Pancreas (tissue), 10 donors: ENCODE measurements around the gene IGFL1. TPM values are rescaled to one million over a fixed set of nuclear protein-coding genes. Genes with fewer than 3 reads are reported as not detected.

Experiments used
- ATAC-seq, 4 donors: fragments of 200-7000 bp; cut with Tn5 transposase; one replicate each; pipeline versions ENCODE4 v1.8.0 to v1.9.1; 2020; ENCODE audit warnings: mild to moderate bottlenecking in 4 of 4, moderate library complexity in 4 of 4
- DNase-seq, 6 donors: peaks; one replicate each; pipeline ENCODE4 v3.0.0-alpha.2; 2020
- FAIRE-seq: peaks from 2 replicates; lab custom pipeline; 2012; peaks lifted over from hg19 to GRCh38; lab: Jason Lieb, UNC
- H3K27ac ChIP-seq, 4 donors: fragments of 200-600 bp; sonication (generic); 1 replicate in 3 of 4; 2 replicates in 1 of 4; pipeline versions ENCODE4 v1.5.0 to v1.8.0; 2020
- H3K27me3 ChIP-seq, 4 donors: fragments of 200-600 bp; one replicate each; pipeline ENCODE4 v1.8.0; 2021
- H3K36me3 ChIP-seq, 3 donors: fragments of 200-600 bp; sonication (generic) in 1 of 3; one replicate each; pipeline versions ENCODE4 v1.5.0 to v1.8.0; 2020 to 2021
- H3K4me1 ChIP-seq, 3 donors: fragments of 200-600 bp; one replicate each; pipeline ENCODE4 v1.8.0; 2021
- H3K4me3 ChIP-seq, 4 donors: fragments of 200-600 bp; sonication (generic) in 2 of 4; one replicate each; pipeline versions ENCODE4 v1.5.0 to v1.8.0; 2020 to 2021
- H3K9me3 ChIP-seq, 4 donors: fragments of 200-600 bp; one replicate each; pipeline ENCODE4 v1.8.0; 2021
- CTCF ChIP-seq, 4 donors: fragments of 200-600 bp; sonication (generic) in 3 of 4; IDR thresholded peaks; one replicate each; pipeline versions ENCODE4 v1.5.0 to v1.8.0; 2021; ENCODE audit warnings: antibody characterized with exemption in 4 of 4
- WGBS, 2 donors: extraction: QIAGEN DNeasy Blood & Tissue Kit; methylation state at CpG; one replicate each; pipeline ENCODE4 v1.1.7; 2013; 5-methylcytosine and 5-hydroxymethylcytosine counted together
- intact Hi-C, 3 donors: fragments of 100-400 bp; cut with DNase I; formaldehyde crosslinking; loops; one replicate each; pipeline versions ENCODE4 v1.11.1 to v1.14.2; 2022
- polyA plus RNA-seq, 2 donors: library from polyadenylated mRNA; stranded (reverse); fragments of 200-250 nt; gene quantifications; one replicate each; pipeline ENCODE4 v1.2.3, GENCODE V29; 2013
- total RNA-seq, 6 donors: library from RNA; stranded (reverse); fragmentation: NEBNext Ultra II Directional in 4 of 6; extraction: Animal tissue kit (Norgen Biotek cat#: 25700) in 4 of 6; gene quantifications; one replicate each; pipeline versions ENCODE4 v1.2.1 to v1.2.4, GENCODE V29; 2021 to 2023
- donor health status: healthy with polysubstance abuse.
- donor health status: DM: no; HTN: no; CAD: no; lungs with moderate emphysema.
- donor health status: DM: no; HTN: no; CAD: no.
- donor health status: control.
- donor health status: control.
- donor health status: Bipolar disorder and iron deficiency.
- donor health status: DM: yes; HTN: yes; CAD: no.
- donor health status: DM: no; HTN: no; CAD: no.
- donor health status: DM: no; HTN: no; CAD: no.
- donor health status: DM: yes; HTN: yes; CAD: no.

Gene IGFL1
- total and polyA plus RNA-seq, 8 donors, result not detected

GRCh38 chr19:46196410-46197124, 33.0 kb upstream of the IGFL1 start:
- FAIRE-seq (no peak), ATAC-seq (no peak), DNase-seq (no peak)
- H3K36me3 ChIP-seq, result no peaks in the 10 kb centered on the region
- TF ChIP-seq CTCF (IDR thresholded peaks at IDR 0.05), result no peak
- intact Hi-C loops, result no loop called here
- H3K9me3 ChIP-seq, result no peaks in the 10 kb centered on the region
- H3K27ac ChIP-seq, result no peak overlapping the region
- WGBS, 2 donors, result 45 to 57% methylated on average over 8 of the region's 8 CpGs
- no peaks in the 10 kb centered on the region for H3K4me1 ChIP-seq
- no peaks in the 10 kb centered on the region for H3K27me3 ChIP-seq
- no peak overlapping the region for H3K4me3 ChIP-seq

DNA sequence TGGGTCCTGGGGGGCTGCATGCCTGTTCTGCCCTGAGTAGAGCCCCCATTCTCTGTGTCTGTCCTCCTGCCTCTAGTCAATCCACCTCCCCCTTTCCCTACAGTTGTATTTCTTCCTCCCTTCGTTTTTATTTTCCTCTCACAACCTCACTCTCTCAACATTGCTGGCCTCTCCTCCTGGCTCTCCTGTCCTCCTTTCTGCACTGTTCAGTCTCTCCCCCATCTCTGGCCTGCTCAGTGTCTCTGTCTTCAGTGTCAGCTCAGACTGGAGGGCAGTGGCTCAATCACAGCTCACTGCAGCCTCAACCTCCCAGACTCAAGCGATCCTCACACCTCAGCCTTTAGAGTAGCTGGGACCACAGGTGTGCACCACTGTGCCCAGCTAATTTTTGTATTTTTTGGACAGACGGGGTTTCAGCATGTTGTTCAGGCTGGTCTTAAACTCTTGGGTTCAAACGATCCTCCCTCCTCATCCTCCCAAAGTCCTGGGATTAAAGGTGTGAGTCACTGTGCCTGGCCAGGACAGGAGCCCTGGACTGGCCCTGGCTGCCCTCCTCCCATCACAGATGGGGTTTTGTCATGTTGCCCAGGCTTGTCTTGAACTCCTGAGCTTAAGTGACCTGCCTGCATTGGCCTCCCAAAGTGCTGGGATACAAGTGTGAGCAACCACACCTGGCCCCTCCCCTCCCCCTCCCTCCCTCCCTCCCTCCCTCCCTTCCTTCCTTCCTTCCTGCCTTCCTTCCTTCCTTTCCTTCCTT, 32.0 kb upstream of the IGFL1 start:
- no peaks in the 10 kb centered on the region for H3K4me1 ChIP-seq
- H3K27me3 ChIP-seq, result no peaks in the 10 kb centered on the region
- intact Hi-C loops, result no loop called here
- H3K4me3 ChIP-seq, result no peak overlapping the region
- TF ChIP-seq CTCF (IDR thresholded peaks at IDR 0.05), result no peak
- FAIRE-seq, result no peak
- WGBS, 2 donors, result 43 to 56% methylated on average over 4 of the region's 4 CpGs
- H3K9me3 ChIP-seq, result no peaks in the 10 kb centered on the region
- H3K27ac ChIP-seq, result no peak overlapping the region
- DNase-seq, result no peak
- ATAC-seq, result no peak
- no peaks in the 10 kb centered on the region for H3K36me3 ChIP-seq

GRCh38 chr19:46198756-46199155, 30.8 kb upstream of the IGFL1 start:
- DNase-seq, result no peak
- H3K27ac ChIP-seq, result no peak overlapping the region
- no peaks in the 10 kb centered on the region for H3K36me3 ChIP-seq
- intact Hi-C loops, result no loop called here
- no peaks in the 10 kb centered on the region for H3K27me3 ChIP-seq
- 41 to 49% methylated on average over 3 of the region's 3 CpGs for WGBS, 2 donors
- H3K4me1 ChIP-seq, result no peaks in the 10 kb centered on the region
- no peak for FAIRE-seq
- no peak for ATAC-seq
- H3K4me3 ChIP-seq, result no peak overlapping the region
- no peaks in the 10 kb centered on the region for H3K9me3 ChIP-seq
- no peak for TF ChIP-seq CTCF (IDR thresholded peaks at IDR 0.05)

GRCh38 chr19:46201454-46202310, 27.9 kb upstream of the IGFL1 start:
- intact Hi-C loops, result no loop called here
- ATAC-seq, result no peak
- no peak overlapping the region for H3K4me3 ChIP-seq
- 56 to 65% methylated on average over 16 of the region's 16 CpGs for WGBS, 2 donors
- H3K9me3 ChIP-seq, result no peaks in the 10 kb centered on the region
- no peaks in the 10 kb centered on the region for H3K36me3 ChIP-seq
- H3K27me3 ChIP-seq, result no peaks in the 10 kb centered on the region
- no peak for TF ChIP-seq CTCF (IDR thresholded peaks at IDR 0.05)
- no peaks in the 10 kb centered on the region for H3K4me1 ChIP-seq
- no peak for FAIRE-seq
- DNase-seq, result no peak
- no peak overlapping the region for H3K27ac ChIP-seq
